GM10248 (cell line): ENCODE measurements around the gene SENP6.

Source experiments
- CTCF ChIA-PET: fragments of 300-600 bp; sonication (Branson Sonifier 250); formaldehyde crosslinking; extraction: SDS; loops from one replicate; lab custom pipeline; 2021; ENCODE audit warnings: antibody characterized with exemption; lab: Yijun Ruan, JAX
- POLR2A ChIA-PET: fragments of 350-650 bp; sonication (Branson Sonifier 250); formaldehyde crosslinking; extraction: SDS; loops from one replicate; lab custom pipeline; 2020; ENCODE audit warnings: antibody characterized with exemption; lab: Yijun Ruan, JAX
- DNase-seq: peaks from one replicate; pipeline ENCODE4 v3.0.0; 2012; ENCODE audit errors: extremely low spot score
- CTCF ChIP-seq: IDR thresholded peaks from 2 replicates; pipeline ENCODE4 v1.5.1; 2012; ENCODE audit warnings: mild to moderate bottlenecking, low read depth; ENCODE audit errors: extremely low read depth, missing control alignments, control extremely low read depth

The SENP6 gene

GRCh38 chr6:75757295-75757694, 155.6 kb downstream of the SENP6 start:
- no peak for DNase-seq
- POLR2A ChIA-PET: interaction anchor here (0.9 kb wide), 1 partner anchor 10 kb away, joined by 4 read pairs; no protein-coding TSS in a partner anchor
- CTCF ChIA-PET: interaction anchor here (0.8 to 1.1 kb wide), 2 partner anchors 14 to 27 kb away, joined by 3 read pairs; no protein-coding TSS in a partner anchor
- no peak for TF ChIP-seq CTCF

- DNase-seq: no peak
- ChIA-PET CTCF (interaction anchor here (0.8 to 1.1 kb wide), 3 partner anchors 13 to 43 kb away, joined by 3 read pairs; no protein-coding TSS in a partner anchor), POLR2A (interaction anchor here (0.9 kb wide), 1 partner anchor 9 kb away, joined by 4 read pairs; no protein-coding TSS in a partner anchor)
- no peak for TF ChIP-seq CTCF
Observed at GRCh38 chr6:75758061-75758460, 156.4 kb downstream of the SENP6 start.

- DNase-seq: no peak
- POLR2A ChIA-PET: no interaction called here
- CTCF ChIA-PET: no interaction called here
- TF ChIP-seq CTCF: no peak
Observed at GRCh38 chr6:75759207-75759606, 157.5 kb downstream of the SENP6 start.

GRCh38 chr6:75760320-75760719, 158.6 kb downstream of the SENP6 start:
- no peak for TF ChIP-seq CTCF
- ChIA-PET POLR2A (no interaction called here), CTCF (no interaction called here)
- DNase-seq: no peak

GRCh38 chr6:75761489-75761888, 159.8 kb downstream of the SENP6 start:
- ChIA-PET POLR2A (no interaction called here), CTCF (no interaction called here)
- no peak for TF ChIP-seq CTCF
- DNase-seq: no peak

- CTCF ChIA-PET: interaction anchor here (1.0 kb wide), 1 partner anchor 9 kb away, joined by 4 read pairs; no protein-coding TSS in a partner anchor
Observed at GRCh38 chr6:75762063-75762462, 160.4 kb downstream of the SENP6 start.

More at GRCh38 chr6:75762063-75762462, 160.4 kb downstream of the SENP6 start:
- POLR2A ChIA-PET: no interaction called here
- no peak for DNase-seq
- TF ChIP-seq CTCF: no peak
